GM19043 (cell line): Measurements from ENCODE around the gene MAP3K1.

ENCODE experiments used
- ATAC-seq: cut with Tn5 transposase; IDR thresholded peaks from one replicate; pipeline ENCODE4 v1.9.1; 2021; ENCODE audit warnings: low read depth; ENCODE audit not compliant: unreplicated experiment

MAP3K1 gene

DNA sequence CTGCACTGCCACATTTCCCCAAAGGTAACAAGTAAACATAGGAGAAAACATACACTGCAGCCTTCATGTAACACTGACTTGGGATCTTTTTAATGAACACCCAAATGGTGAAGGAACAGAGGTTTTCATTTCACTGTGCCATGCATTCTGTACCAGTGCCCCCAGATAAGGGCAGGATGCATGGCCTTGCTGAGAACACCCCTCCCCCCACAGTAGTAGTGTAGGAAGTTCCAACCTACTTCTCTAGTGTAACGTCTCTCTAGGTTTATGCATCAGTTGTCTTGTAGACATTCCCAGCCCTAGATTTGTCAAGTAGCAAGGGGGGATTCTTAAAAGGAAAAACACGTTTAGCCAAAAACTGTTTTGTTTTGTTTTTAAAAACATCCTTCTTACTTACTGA lies 29.9 kb downstream of the MAP3K1 start:
- ATAC-seq: no peak

DNA sequence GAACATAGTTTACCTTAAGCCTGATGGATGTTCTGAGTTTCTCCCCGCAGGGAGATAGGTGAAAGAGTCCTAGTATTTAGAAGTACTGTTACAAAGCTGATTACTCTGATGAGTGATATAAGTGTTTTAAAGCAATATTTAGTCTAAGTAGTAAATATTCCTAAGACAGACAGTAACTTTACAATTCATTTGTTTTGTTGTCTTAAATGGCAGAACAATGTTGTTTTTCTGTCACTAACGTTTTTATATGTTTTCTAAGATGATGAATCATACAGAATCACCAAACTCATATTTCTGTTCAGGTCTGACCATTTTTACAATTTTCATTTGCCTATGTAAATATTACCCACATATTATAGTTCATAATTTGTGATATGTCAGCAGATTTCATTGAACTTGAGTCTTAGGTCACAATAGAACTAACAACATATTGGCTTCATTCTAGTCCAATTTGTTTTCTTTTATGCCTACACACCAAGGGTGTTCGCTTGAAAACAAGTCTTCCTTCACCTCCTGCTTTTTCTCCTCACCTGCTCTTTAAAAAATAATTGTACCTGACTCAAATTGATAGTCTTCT lies 30.6 kb downstream of the MAP3K1 start:
- ATAC-seq: no peak

DNA sequence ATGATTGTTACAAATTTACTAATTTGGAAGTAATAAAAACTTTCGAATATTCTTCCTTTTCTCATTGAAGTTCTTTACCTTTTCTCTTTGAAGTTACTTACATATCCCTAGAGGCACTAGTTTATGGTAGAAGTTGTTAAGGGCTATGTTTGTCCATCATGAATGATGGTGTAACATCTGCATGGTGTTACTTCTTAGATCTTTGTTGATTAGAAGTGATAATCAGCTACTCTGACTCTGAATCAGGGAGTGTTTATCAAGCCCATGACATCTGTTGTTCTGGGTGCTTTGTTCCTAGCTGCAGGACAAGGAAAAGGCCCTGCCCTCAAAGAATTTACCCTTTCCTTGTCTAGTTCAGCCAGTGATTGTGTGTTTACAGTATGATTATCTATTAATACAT lies 32.9 kb downstream of the MAP3K1 start:
- ATAC-seq: no peak

DNA sequence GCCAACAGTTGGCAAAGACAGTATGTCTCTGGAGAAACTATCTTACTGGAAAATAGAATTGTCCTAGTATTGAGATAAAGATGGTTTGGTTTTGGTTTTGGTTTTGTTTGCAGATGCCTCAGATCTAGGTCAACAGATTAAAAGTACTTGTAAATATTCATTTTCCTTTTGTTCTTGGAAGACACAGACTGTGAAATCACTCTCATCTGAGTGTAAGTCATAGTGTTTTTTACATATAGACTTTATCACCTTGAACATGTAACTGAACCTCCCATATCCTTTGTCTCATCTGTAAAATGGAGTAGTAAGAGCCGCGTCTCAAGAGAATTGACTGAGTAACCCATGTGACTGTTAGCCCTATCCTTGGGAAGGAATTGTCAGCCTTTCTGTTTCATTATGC lies 34.3 kb downstream of the MAP3K1 start:
- ATAC-seq: no peak

DNA sequence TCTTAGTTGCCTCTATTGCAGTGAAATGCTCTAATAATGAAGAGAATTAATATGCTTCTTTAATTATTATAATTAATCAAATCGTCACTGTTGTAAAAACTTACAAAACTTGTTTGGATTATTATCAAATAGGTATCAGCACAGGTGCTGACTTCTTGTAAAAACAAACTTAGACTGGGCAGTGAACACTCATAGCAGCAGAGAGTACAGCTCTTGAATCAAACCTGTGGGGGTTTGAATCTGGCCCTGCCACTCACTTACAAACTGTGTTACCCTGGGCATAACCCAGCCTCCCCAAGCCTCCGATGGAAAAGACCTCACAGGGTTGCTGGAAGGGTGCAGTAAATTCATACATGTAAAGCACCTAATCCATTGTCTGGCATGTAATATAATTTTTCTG lies 35.1 kb downstream of the MAP3K1 start:
- ATAC-seq: no peak

DNA sequence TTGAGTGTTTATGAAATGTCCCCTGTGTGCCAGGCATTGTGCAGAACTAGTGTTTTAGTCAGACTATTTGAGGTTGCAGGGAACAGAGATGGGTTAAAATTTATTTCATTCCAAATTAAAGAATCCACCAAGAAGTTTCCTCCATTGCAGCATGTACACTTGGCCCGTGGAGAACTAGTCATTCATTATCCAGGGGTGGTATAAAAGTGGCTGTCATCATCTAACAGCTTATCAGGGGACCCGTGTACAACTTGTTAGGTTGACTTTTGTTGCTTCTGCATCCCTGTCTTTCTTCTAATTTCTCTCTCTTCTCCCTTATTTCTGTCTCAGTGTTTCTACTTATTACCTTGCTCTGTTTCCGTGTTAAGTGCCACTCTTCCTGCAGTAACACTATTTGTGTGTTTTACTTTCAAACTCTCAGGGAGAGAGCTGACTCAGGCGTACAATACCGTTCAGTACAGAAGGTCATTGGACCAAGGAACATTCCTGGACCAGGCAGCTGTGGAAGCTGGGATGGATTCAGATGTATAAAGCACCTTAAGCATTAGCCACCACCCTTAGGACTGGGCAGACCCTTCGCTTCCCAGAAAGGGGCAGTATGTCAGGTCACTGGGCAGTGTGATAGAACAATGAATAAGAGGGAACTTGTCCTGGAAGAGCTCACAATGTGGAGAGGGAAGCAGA lies 36.1 kb downstream of the MAP3K1 start:
- ATAC-seq: no peak

DNA sequence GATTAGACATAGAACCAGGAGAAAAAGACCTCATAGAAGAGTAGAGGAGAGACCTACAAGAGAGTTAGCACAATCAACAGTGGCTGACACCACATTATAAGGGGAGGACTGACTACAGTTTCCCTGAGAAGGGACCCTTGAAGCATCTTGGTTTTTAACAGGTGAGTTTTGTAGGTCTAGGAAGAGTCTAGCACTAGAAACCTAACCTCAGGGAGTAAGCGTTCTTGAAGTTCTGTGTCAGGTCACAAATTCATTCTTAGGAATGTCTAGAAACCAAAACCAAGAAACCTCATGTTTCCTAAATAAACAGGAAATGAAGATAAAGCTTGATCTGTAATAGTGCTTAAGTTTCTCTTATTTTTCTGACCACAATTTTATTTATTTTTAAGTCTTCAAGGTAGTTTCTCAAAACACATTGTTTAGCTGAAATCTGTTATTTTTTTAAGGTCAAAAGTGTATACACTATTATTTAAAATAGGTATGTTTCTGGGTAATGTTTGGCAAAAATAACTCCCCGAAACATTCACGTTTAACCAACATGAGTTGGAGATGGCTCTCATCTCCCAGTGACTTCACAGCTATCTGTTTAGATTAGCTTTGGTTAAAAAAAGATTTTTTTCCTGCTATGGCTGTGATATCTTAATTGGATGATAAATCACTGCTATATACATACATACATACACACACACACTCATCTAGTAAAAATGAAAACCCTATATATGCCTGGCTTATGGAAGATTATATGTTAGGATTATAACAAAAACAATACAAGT lies 37.1 kb downstream of the MAP3K1 start:
- ATAC-seq: no peak

DNA sequence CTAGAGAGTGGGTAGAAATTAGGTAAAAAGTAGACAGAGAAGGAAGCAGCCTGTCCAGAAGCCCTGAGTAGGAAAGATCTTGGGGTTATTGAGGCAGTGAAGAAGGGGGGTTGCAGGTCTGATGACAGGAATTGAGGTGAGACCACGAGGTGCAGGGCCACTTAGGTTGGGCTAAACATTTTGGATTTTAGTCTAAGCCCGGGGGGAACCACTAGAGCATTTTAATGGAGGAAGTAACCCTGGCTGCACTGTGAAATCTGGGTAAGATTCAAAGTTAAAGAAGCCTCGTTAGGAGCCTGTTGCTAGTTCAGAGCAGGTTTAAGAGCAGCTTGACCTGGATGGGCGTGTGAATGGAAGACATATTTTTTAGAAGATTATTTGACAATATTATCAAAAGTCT lies 38.3 kb downstream of the MAP3K1 start:
- no peak for ATAC-seq

DNA sequence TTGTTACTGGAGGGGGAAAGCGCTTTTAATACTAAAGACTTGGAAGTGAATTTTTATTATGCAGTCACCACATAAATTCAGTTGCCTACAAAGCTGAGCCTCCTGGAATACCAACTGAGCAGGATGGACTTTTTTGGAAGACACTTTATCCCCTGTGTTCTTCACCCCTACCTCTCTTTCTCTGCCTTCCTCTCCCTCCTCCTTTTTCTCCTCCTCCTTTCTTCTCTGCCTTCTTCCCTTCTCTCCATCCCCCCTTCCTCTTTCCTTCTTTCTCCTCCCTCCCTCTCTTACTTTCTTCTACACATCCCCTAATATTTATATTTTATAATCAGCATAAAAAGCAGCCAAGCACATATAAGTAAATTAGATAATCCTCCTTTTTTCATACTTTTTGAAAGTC lies 39.6 kb downstream of the MAP3K1 start:
- ATAC-seq: no peak

DNA sequence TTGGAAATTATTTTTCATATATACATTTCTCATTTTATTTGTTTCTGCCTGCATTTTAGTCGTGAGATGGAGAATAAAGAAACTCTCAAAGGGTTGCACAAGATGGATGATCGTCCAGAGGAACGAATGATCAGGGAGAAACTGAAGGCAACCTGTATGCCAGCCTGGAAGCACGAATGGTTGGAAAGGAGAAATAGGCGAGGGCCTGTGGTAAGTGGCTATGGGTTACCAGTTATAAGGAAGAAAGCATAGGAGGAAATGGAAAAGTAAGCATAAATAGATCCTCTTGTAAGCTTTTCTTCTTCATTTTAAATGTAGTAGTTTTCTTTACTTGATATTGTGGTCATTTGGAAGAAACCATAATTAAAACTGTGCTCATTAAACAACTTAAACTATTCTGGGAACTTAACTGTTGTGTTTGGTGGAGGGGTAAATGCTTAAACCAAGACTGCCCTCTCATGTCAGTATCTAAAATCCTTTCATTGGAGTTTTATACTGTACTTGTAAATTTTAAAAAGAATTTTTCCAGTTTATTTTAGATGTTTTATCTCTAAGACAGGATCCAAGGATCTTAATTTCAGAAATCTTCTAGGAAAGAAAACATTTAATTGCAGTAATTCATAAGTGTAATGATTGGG lies 41.3 kb downstream of the MAP3K1 start:
- no peak for ATAC-seq

DNA sequence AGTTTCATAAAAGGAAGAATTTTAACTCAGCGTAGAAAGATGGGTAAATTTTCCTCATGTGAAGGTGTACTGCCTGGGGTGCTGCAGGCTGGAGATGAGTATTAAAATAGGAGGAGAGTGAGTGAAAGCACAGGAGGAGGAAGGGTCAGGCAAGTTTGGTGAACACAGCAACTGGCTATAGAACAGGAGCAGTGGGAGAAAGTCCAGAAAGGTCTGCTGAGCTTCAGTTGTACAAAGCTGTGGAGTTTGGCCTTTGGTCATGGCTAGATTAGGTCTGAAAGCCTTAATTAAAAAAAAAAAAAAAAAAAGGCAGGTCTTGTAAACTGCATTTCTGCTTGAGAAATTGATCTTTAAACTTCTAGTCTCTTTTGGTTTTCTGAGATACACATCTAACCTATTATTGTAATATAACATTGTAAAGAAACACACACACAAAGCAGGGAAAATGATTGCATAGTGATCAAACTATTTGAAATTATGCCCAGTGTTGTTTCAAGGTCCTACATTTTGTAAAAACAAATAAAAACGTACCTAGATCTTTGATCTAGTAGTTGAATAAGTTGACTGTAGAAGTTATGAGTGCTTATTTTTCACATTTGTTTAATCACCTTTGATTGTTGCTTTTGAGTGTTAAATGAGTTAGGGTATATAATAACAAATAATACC lies 43.6 kb downstream of the MAP3K1 start:
- ATAC-seq: no peak

DNA sequence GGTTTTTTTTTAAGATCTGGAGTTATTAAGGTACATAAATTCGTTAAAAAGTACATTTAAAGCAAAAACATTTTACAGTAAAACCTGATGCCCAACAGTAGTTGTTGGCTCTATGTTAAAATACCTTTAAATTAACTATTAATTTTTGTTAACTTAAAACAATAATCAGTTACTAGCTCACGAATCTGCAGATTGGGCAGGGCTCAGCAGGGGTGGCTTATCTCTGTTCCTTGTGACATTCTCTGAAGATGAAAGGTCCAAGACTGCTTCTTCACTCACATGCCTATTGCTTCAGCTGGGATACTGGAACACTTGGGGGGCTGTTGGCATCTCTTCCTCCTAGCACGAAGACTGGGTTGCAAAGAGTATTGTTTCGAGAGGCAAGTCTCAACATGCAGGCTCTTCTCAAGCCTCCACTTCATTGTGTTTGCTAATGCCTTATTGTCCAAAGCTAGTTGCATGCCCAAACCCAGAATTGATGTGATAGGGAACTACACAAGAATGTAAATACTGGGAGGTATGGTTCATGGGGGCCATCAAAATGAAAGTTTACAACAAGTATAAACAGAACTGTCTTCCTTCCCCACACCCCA lies 46.6 kb downstream of the MAP3K1 start:
- ATAC-seq: no peak

DNA sequence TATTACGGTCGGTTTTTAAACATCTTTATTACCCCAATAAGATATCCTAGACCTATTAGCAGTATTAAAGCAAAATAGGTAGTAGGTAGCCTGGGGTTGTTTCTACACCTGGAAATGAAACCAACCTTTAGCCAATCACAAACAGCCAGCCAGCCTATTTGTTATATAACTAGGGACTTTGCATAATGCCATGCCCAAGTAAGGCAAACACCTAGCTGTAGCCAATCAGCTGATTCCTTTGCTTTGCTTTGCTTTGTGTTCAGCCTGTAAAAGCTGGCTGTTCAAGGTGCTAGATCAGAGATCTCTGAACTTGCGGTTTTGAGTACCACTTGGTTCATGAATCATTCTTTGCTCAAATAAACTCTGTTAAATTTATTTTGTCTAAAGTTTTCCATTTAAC lies 47.6 kb downstream of the MAP3K1 start:
- no peak for ATAC-seq

DNA sequence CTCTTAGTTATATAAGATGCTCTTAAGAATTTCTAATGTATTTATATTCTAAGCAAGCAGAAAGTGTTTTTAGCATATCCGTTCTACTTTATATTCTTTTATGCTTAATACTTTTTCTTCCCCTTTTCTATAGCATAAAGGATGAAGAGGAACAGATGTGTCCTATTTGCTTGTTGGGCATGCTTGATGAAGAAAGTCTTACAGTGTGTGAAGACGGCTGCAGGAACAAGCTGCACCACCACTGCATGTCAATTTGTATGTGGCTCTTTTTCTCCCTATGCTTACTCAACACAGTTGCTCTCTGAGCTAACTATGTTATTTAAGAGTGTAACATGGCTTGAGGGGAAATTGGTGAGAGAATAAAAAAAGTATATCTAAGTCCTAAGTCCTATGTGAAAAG lies 56.4 kb downstream of the MAP3K1 start:
- no peak for ATAC-seq

DNA sequence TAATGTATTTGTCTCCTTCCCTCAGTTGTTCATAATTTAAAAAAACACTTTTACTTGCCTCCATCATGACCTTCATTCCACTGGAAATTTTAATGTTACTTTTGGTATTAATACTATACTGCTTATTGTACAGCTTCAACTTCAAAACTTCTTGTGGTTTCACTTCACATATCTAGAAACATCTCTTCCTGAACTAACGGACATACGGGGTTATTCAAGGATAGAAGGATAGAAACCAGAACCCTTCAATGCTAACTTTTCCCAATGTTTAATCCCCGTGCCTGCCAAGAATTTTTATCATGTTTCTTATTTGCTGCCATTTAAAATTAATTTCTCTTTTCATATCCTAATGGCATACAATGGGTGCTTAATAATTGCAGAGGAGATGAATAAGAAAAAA lies 57.7 kb downstream of the MAP3K1 start:
- no peak for ATAC-seq

DNA sequence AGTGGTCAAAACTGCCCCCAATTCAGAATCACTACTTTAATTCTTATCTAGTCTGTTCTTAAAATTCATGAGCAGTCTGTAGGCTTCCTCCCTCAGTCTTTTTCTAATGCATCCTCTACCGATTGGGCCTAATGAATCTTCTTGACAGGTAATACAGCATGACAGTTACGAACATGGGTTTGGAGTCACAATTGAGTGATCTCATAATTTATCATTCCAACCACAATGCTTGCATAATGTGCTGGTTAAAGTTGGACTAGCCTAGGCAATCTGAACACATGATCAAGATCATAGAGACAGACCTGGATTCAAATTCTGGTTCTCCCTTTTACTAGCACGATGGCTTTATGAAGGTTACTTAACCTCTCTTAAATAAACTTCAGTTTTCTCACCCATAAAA lies 61.0 kb downstream of the MAP3K1 start:
- ATAC-seq: no peak

DNA sequence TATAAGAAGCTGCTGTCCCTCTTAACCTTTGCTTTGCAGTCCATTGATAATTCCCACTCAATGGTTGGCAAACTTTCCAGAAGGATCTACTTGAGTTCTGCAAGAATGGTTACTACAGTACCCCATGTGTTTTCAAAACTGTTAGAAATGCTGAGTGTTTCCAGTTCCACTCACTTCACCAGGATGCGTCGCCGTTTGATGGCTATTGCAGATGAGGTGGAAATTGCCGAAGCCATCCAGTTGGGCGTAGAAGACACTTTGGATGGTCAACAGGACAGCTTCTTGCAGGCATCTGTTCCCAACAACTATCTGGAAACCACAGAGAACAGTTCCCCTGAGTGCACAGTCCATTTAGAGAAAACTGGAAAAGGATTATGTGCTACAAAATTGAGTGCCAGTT lies 66.2 kb downstream of the MAP3K1 start:
- no peak for ATAC-seq

DNA sequence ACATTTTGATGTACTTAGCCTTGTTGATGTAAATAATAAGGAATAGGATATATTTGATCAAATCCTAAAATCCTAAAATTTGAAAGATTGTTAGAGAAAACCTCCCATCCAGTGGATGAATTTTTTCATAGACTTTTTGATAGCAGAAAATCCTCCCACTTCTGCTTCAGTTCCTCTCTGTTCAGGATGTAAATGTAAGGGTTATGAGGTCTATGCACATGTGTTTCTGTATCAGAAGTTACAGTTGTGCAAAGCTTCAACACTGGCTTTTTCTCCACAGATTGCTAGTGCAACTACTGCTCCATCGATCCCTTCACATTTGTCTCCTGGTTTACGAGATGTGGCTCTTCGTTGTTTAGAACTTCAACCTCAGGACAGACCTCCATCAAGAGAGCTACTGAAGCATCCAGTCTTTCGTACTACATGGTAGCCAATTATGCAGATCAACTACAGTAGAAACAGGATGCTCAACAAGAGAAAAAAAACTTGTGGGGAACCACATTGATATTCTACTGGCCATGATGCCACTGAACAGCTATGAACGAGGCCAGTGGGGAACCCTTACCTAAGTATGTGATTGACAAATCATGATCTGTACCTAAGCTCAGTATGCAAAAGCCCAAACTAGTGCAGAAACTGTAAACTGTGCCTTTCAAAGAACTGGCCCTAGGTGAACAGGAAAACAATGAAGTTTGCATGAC lies 78.1 kb downstream of the MAP3K1 start:
- ATAC-seq: no peak

DNA sequence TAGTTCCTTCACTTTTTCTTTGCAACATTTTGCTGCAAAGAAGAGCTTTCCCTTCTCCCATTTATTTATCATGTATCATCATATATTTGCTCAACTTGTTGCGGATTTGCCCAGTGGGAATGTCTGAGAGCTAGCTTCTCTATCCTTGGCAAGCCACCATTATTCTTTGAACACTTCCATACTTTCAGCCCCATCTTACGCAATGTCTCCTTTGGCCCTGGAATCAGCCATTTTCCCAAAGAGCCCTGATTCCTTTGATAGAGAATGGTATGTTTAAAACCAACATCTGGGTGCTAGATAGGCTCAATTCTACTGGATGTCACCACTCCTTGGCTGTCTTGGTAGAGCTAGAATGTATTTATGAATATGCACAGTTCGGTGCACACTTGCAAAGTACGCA lies 81.4 kb downstream of the MAP3K1 start:
- no peak for ATAC-seq

DNA sequence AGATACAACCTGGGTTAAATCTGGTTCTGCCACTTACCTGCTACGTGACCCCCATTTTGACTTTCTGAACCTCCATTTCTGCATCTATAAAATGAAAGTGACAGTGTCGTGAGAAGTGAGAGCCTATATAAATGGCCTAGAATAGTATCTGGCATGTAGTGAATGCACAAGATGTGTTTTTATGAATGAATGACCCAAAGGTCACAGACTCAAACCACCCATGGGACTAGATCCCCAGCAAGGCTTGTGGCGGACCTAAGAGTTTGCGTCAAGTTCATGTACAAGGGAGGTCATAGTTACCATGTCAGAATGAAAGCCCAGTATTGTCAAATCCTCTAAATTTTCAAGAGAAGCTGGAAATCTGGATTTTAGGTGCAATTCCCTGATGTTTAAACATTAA lies 82.9 kb downstream of the MAP3K1 start:
- no peak for ATAC-seq
